SK-N-SH (cell line): ENCODE data around the gene GPC5. TPM values are rescaled to one million over a fixed set of nuclear protein-coding genes. Genes with fewer than 3 reads are reported as not detected.
A peak's percentile ranks its signal among the peaks of the same experiment; 100 is the strongest.

Experiments used
- CTCF ChIA-PET: fragments of 300-600, 350-600 bp; formaldehyde crosslinking; extraction: SDS; loops from one replicate; lab custom pipeline; 2021; lab: Yijun Ruan, JAX
- POLR2A ChIA-PET: fragments of 350-600 bp; sonication (Branson Sonifier 250); formaldehyde crosslinking; extraction: SDS; loops from one replicate; lab custom pipeline; 2020; ENCODE audit warnings: antibody characterized with exemption, inconsistent platforms; lab: Yijun Ruan, JAX
- DNase-seq: peaks from one replicate; pipeline ENCODE4 v3.0.0; 2012
- H2AFZ ChIP-seq: fragments of 200-600 bp; sonication (generic); 2 replicates; pipeline ENCODE4 v1.8.1; 2016; ENCODE audit warnings: antibody characterized with exemption, mild to moderate bottlenecking, low read depth
- H3F3A ChIP-seq: fragments of 200-600 bp; sonication (generic); replicated peaks from 2 replicates; pipeline ENCODE3; 2016; ENCODE audit warnings: antibody characterized with exemption, mild to moderate bottlenecking; ENCODE audit not compliant: insufficient read depth
- H3K27ac ChIP-seq, 2 experiments: fragments of 200-500 bp in 1 of 2; fragments of 200-600 bp in 1 of 2; sonication (Bioruptor generic) in 1 of 2; sonication (generic), shearing (Covaris generic) in 1 of 2; 2 replicates each; pipeline versions ENCODE4 v1.5.1 to v1.6.1; 2014 to 2016; ENCODE audit warnings: low read depth in 2 of 2, inconsistent platforms in 1 of 2, low read length in 1 of 2, mild to moderate bottlenecking in 1 of 2, mixed read lengths in 1 of 2
- H3K27me3 ChIP-seq: fragments of 200-600 bp; sonication (generic), shearing (Covaris generic); 2 replicates; pipeline ENCODE4 v1.6.1; 2016; ENCODE audit warnings: mixed run types; ENCODE audit not compliant: insufficient read depth
- H3K36me3 ChIP-seq, 2 experiments: fragments of 200-500 bp in 1 of 2; fragments of 200-600 bp in 1 of 2; sonication (Bioruptor generic) in 1 of 2; sonication (generic) in 1 of 2; replicated peaks in 1 of 2; 2 replicates each; pipeline versions ENCODE3 to v1.5.1; 2014 to 2016; ENCODE audit warnings: low read length in 1 of 2, mild to moderate bottlenecking in 1 of 2; ENCODE audit not compliant: insufficient read depth in 2 of 2, control insufficient read depth in 1 of 2
- H3K4me1 ChIP-seq, 2 experiments: fragments of 200-500 bp in 1 of 2; fragments of 200-600 bp in 1 of 2; sonication (Bioruptor generic) in 1 of 2; sonication (generic), shearing (Covaris generic) in 1 of 2; 2 replicates each; pipeline versions ENCODE4 v1.5.1 to v1.6.1; 2014 to 2016; ENCODE audit warnings: low read depth in 1 of 2, low read length in 1 of 2, mixed run types in 1 of 2; ENCODE audit not compliant: insufficient read depth in 2 of 2, control insufficient read depth in 1 of 2
- H3K4me2 ChIP-seq: fragments of 200-600 bp; sonication (generic), shearing (Covaris generic); 2 replicates; pipeline ENCODE4 v1.6.1; 2017; ENCODE audit warnings: mixed run types
- H3K4me3 ChIP-seq, 2 experiments: fragments of 200-500 bp in 1 of 2; fragments of 200-600 bp in 1 of 2; sonication (Bioruptor generic) in 1 of 2; sonication (generic), shearing (Covaris generic) in 1 of 2; 2 replicates each; pipeline versions ENCODE4 v1.5.1 to v1.8.1; 2014 to 2016; ENCODE audit warnings: low read depth in 2 of 2, inconsistent platforms in 1 of 2, low read length in 1 of 2, mild to moderate bottlenecking in 1 of 2, mixed read lengths in 1 of 2, moderate library complexity in 1 of 2
- H3K79me2 ChIP-seq: fragments of 200-600 bp; sonication (generic); 2 replicates; pipeline ENCODE4 v1.8.1; 2017; ENCODE audit warnings: mild to moderate bottlenecking; ENCODE audit not compliant: insufficient read depth
- H3K9ac ChIP-seq: fragments of 200-600 bp; sonication (generic); 2 replicates; pipeline ENCODE4 v1.6.1; 2017; ENCODE audit warnings: mixed run types
- H3K9me2 ChIP-seq: fragments of 200-600 bp; sonication (generic); 2 replicates; pipeline ENCODE4 v1.6.1; 2017; ENCODE audit warnings: mixed run types
- H3K9me3 ChIP-seq: fragments of 200-600 bp; sonication (generic); 2 replicates; pipeline ENCODE4 v1.6.1; 2017; ENCODE audit warnings: mixed run types, mild to moderate bottlenecking, moderate library complexity
- H4K20me1 ChIP-seq: fragments of 200-600 bp; sonication (generic); 2 replicates; pipeline ENCODE4 v1.6.1; 2017; ENCODE audit warnings: mild to moderate bottlenecking, mixed run types; ENCODE audit not compliant: insufficient read depth
- CHD2 ChIP-seq: fragments of 150-350 bp; IDR thresholded peaks from 2 replicates; pipeline ENCODE4 v1.6.1; 2018; ENCODE audit warnings: low read length; ENCODE audit not compliant: partially characterized antibody
- ELF1 ChIP-seq: IDR thresholded peaks from 2 replicates; pipeline ENCODE4 v1.4.0; 2012
- FOSL2 ChIP-seq: IDR thresholded peaks from 2 replicates; pipeline ENCODE4 v1.4.0; 2012; ENCODE audit warnings: low read depth, mild to moderate bottlenecking, moderate library complexity, borderline replicate concordance
- GATA2 ChIP-seq: sonication (generic); formaldehyde crosslinking; IDR thresholded peaks from 2 replicates; pipeline ENCODE4 v1.5.0; 2020; ENCODE audit warnings: mild to moderate bottlenecking, missing genetic modification reagents
- JUND ChIP-seq: IDR thresholded peaks from 2 replicates; pipeline ENCODE4 v1.4.0; 2012
- NRF1 ChIP-seq: IDR thresholded peaks from 2 replicates; pipeline ENCODE4 v1.6.1; 2012; ENCODE audit warnings: low read depth, mild to moderate bottlenecking, low read length
- RAD21 ChIP-seq: IDR thresholded peaks from 2 replicates; pipeline ENCODE4 v1.6.1; 2012; ENCODE audit warnings: mild to moderate bottlenecking, low read length
- TEAD4 ChIP-seq: IDR thresholded peaks from 2 replicates; pipeline ENCODE4 v1.4.0; 2012; ENCODE audit warnings: mild to moderate bottlenecking, borderline replicate concordance; ENCODE audit not compliant: insufficient read depth
- WGBS: methylation state at CpG from one replicate; pipeline ENCODE4 v1.1.6; 2017; ENCODE audit warnings: low lambda C conversion rate; 5-methylcytosine and 5-hydroxymethylcytosine counted together
- polyA plus RNA-seq, 3 experiments: library from polyadenylated mRNA; depleted of rRNA; stranded (reverse); fragments of >200 nt; gene quantifications; 2 replicates each; pipeline ENCODE4 v1.2.3, GENCODE V29; 2012
- TF ChIP-seq, protein P1 (sequence below): fragments of 200-600 bp; sonication (generic); IDR thresholded peaks from 2 replicates; pipeline ENCODE4 v1.6.1; 2017; ENCODE audit warnings: antibody characterized with exemption, mild to moderate bottlenecking, moderate library complexity
- TF ChIP-seq, protein P2 (sequence below): IDR thresholded peaks from 2 replicates; pipeline ENCODE4; 2012

GPC5 gene
- polyA plus RNA-seq, 1 of the 3 experiments (the other 2 are of a cell fraction): 0.03 TPM

DNA sequence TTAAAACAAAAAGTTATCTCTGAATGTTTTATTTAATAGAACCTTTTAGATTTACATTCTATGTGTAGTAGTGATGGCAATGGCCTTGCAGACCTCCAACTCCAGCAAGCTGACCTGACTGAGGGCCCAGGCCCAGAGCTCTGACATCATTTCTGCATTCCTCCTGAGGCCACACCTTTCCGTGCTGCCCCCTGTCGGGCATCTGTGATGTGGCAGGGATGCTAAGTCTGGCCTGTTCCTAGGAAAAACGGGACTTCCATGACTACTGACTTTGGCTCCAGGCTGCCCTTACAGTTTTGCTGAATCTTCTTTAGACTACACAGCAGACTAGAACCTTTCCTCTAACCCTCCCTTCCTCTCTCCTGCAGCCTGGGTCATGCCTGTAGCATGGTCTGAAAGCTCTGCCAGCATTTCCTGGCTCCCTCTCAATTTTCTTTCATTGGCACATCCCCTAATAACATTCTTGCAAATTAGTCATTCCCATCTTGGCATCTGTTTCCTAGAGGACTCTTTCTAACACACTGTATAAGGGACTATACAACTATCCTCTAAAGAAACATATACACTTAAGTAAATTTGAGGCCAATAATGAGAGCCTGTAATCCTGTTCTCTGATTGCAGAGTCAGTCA, 249.1 kb downstream of the GPC5 start:
- Histone ChIP-seq H3K9me3 (no peaks in the 10 kb centered on the region), H3K79me2 (no peaks in the 10 kb centered on the region), H3F3A (no peaks in the 10 kb centered on the region), H3K27me3 (no peaks in the 10 kb centered on the region), H3K4me2 (no peak overlapping the region), H3K4me3 (no peak overlapping the region; a peak in 1 of 4 replicates), H3K4me1 (peaks cover 0 to 3% of the 10 kb centered on the region in 2 experiments; a peak in 1 of 4 replicates), H3K9me2 (no peaks in the 10 kb centered on the region), H3K36me3 (no peaks in the 10 kb centered on the region), H3K9ac (no peak overlapping the region), H2AFZ (0 out of 2 replicates have a peak overlapping the region, but pooled peaks have one; percentile 42), H4K20me1 (no peaks in the 10 kb centered on the region), H3K27ac (no peak overlapping the region)
- TF ChIP-seq, protein P1, sequence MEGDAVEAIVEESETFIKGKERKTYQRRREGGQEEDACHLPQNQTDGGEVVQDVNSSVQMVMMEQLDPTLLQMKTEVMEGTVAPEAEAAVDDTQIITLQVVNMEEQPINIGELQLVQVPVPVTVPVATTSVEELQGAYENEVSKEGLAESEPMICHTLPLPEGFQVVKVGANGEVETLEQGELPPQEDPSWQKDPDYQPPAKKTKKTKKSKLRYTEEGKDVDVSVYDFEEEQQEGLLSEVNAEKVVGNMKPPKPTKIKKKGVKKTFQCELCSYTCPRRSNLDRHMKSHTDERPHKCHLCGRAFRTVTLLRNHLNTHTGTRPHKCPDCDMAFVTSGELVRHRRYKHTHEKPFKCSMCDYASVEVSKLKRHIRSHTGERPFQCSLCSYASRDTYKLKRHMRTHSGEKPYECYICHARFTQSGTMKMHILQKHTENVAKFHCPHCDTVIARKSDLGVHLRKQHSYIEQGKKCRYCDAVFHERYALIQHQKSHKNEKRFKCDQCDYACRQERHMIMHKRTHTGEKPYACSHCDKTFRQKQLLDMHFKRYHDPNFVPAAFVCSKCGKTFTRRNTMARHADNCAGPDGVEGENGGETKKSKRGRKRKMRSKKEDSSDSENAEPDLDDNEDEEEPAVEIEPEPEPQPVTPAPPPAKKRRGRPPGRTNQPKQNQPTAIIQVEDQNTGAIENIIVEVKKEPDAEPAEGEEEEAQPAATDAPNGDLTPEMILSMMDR: peak; percentile 69
- TF ChIP-seq CHD2: no peak
- peak; percentile 40 for TF ChIP-seq RAD21
- DNase-seq: peak; percentile 20
- WGBS: 28% methylated on average over 3 of the region's 3 CpGs
- ChIA-PET CTCF (interaction anchor here (1.5 kb wide), 1 partner anchor 70 kb away, joined by 3 read pairs; no protein-coding TSS in a partner anchor), POLR2A (no interaction called here)

DNA sequence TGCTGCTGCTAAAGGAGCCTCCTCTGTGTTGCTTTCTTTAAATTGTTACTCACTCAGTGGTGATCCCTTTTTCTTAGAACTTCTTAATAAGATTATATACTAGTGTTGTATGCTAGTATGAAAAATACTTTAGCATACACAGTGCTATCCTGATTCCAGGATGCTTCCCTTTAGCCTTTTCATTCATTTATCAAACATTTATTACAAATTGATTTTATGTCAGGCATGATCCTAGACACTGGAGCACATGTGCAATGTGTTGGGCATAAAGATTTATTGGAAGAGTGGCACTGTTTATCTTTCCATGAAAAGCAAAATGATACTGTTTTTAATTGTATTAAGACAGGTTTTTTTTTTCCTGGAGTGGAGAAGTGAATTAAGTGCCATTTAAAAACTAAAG, 249.6 kb downstream of the GPC5 start:
- TF ChIP-seq JUND: no peak
- TF ChIP-seq, protein P2, sequence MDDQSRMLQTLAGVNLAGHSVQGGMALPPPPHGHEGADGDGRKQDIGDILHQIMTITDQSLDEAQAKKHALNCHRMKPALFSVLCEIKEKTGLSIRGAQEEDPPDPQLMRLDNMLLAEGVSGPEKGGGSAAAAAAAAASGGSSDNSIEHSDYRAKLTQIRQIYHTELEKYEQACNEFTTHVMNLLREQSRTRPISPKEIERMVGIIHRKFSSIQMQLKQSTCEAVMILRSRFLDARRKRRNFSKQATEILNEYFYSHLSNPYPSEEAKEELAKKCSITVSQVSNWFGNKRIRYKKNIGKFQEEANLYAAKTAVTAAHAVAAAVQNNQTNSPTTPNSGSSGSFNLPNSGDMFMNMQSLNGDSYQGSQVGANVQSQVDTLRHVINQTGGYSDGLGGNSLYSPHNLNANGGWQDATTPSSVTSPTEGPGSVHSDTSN: no peak
- TF ChIP-seq TEAD4: no peak
- no peak for TF ChIP-seq GATA2
- TF ChIP-seq FOSL2: no peak
- TF ChIP-seq NRF1: no peak
- no peak for TF ChIP-seq ELF1
- CTCF ChIA-PET: no interaction called here

More for the DNA sequence above, 249.6 kb downstream of the GPC5 start:
- Histone ChIP-seq H3K4me1 (peaks cover 0 to 3% of the 10 kb centered on the region in 2 experiments; a peak in 1 of 4 replicates), H3K36me3 (no peaks in the 10 kb centered on the region), H2AFZ (0 out of 2 replicates have a peak overlapping the region, but pooled peaks have one; percentile 42), H3K9me2 (no peaks in the 10 kb centered on the region), H3K4me2 (no peak overlapping the region), H3K27me3 (no peaks in the 10 kb centered on the region), H3K9ac (no peak overlapping the region), H3K79me2 (no peaks in the 10 kb centered on the region), H3F3A (no peaks in the 10 kb centered on the region), H3K4me3 (no peak overlapping the region), H3K9me3 (no peaks in the 10 kb centered on the region), H3K27ac (no peak overlapping the region), H4K20me1 (no peaks in the 10 kb centered on the region)
- no peak for DNase-seq
- POLR2A ChIA-PET: no interaction called here
